ENCODE data around the gene RNF31.

The RNF31 gene

DNA sequence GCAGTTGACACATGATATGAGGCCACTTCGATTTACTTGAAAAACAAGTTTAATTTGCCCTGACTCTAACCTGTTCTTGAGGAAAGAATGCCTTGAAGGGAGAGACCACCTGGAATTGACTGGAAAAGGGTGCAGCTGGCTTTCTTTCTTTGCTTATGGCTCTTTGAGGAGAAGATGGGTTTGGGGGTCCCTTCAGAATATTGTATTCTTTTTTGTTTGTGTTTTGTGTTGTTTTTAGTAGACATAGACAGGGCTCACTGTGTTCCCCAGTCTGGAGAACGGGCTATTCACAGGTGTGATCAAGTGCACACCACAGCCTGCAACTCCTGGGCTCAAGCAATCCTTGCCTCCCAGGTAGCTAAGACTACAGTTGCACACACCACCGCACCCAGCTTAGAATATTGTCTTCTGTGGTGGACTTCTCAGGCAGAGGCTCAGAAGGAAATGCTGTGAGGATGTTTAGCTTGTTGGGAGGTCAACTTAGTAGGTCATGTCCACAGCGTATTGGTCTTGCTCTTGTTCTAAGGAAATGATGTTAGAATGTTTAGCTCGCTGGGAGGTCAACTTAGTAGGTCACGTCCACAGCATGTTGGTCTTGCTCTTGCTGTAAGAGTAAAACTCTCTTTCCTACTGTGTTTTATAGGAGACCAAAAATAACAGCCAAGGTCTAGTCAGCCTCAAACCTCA lies 31.0 kb upstream of the RNF31 start:
- no peak for DNase-seq (ENCODE audit: low spot score)

DNA sequence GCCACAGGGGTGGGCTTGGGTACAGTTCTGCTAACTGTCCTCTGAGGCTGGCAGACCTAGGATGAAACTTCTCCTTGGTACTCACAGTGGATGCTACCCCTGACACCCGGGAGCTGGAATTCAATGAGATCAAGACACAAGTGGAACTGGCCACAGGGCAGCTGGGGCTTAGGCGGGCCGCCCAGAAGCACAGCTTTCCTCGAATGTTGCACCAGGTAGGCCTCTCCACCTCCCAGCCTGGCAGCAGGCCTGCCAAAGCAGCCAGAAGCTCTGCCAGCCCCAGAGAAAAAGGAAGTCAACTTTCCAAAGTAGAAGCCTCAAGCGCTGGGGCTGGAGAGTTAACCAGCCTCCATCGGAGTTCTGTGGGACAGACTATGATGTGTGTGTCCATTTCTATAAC lies 30.1 kb upstream of the RNF31 start:
- no peak for DNase-seq (ENCODE audit: low spot score)

DNA sequence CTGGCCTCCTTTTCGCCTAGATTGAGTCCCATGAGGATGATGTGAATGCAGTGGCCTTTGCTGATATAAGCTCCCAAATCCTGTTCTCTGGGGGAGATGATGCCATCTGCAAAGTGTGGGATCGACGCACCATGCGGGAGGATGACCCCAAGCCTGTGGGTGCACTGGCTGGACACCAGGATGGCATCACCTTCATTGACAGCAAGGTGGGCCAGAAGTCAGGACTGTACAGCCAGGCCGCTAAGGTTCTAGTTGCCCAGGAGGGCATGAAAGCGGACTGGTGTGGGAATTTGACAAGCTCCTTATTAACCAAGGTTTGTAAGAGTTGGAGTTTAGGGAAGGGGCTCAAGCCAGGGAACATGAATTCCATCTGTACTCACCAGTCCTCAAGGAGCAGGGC lies 27.6 kb upstream of the RNF31 start:
- DNase-seq (ENCODE audit: low spot score): no peak

DNA sequence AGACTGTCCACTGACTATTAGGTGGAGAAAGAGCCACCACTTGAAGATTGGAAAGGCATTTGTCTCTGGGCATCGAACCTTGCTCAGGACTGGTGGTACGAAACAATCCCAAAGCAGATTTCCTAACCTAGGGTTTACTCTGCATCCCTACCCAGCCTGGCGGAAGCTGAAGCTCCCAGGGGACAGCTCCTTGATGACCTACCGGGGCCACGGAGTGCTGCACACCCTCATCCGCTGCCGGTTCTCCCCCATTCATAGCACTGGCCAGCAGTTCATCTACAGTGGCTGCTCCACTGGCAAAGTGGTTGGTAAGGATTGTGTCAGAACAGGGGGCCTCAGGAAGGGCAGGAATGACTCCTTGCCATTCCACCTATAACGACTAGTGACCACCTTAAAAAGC lies 26.1 kb upstream of the RNF31 start:
- no peak for DNase-seq (ENCODE audit: low spot score)

DNA sequence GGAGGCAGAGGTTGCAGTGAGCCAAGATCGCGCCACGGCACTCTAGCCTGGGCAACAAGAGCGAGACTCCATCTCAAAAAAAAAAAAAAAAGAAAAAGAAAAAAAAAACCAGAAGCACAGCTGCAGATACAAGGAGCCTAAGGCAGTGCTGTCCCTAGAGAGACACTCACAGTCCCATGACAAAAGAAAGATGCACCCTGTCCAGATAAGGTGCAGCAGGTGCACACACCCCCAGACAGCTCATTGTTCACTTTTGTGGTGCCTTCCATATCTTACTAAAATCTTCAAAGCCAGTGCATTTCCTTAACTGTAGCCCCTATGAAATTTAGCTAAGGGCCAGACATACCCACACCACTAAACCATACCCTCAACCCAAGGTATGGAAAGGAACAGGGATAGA lies 24.9 kb upstream of the RNF31 start:
- no peak for DNase-seq (ENCODE audit: low spot score)

DNA sequence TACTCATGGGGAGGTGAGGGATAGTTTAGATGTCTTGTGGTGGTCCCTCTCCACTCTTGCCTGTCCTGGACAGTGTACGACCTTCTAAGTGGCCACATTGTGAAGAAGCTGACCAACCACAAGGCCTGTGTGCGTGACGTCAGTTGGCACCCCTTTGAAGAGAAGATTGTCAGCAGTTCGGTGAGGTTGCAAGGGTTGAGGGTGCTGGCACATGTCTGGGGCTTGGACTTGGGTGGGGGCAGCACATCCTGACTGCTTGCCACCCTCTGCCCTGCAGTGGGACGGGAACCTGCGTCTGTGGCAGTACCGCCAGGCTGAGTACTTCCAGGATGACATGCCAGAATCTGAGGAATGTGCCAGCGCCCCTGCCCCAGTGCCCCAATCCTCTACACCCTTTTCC lies 24.4 kb upstream of the RNF31 start:
- DNase-seq (ENCODE audit: low spot score): no peak

DNA sequence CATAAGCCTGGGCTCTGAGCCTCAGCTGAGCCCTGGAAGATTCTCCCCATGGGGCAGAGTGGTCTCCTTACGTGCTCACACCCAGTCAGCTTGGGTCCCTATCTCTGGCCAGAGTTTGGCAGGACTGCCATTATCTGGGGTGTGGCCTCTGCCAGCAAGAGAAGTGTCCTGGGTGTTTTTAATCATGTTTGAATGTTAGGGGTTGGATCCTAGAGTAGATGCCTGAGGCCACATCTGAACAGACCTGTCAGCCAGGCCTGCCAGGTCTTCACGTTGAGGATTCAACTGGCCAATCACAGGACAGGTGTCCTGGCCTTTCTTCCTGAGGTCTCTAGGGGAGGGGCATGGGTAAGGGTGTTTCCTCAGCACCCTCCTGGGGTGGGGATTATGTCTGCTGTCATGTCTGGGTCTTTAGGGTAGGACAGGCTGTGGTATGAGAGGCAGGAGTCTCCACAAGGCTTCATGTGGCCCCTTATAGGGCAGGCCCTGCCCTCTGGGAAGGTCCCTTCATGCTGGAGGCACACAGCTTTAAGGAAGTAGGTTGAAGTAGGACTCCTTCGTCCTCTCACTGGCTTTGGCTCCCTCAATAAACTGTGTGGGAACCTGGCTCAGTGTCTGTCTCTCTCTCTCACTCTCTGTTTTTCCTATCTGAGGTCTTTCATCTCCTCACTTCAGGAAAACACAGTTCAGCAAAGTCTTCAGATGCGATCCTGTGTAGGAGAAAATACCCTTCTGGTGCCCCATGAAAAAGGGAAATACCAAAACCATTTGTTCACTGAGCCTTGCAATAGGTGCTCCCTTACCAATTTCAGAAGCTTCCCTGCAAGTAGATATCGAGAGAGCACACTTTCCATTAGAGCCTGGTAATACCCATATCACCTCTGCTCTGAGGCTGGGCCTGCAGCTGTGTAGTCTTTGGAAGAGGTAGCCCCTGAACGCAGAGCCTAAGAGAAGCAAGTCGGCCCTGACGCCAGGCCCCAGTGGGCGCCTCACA lies 23.6 kb upstream of the RNF31 start:
- DNase-seq (ENCODE audit: low spot score): no peak

DNA sequence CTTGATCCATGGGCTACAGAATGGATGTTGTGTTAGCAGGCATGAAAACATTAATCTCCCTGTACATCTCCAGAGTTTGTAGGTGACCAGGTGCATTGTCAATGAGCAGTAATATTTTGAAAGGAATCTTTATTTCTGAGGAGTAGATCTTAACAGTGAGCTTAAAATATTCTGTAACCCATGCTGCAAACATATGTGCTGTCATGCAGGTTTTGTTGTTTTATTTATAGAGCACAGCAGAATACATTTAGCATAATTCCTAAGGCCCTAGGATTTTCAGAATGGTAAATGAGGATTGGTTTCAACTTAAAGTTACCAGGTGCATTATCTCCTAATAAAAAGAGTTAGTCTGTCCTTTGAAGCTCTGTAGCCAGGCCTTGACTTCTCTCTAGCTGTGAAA lies 20.4 kb upstream of the RNF31 start:
- no peak for DNase-seq (ENCODE audit: low spot score)

DNA sequence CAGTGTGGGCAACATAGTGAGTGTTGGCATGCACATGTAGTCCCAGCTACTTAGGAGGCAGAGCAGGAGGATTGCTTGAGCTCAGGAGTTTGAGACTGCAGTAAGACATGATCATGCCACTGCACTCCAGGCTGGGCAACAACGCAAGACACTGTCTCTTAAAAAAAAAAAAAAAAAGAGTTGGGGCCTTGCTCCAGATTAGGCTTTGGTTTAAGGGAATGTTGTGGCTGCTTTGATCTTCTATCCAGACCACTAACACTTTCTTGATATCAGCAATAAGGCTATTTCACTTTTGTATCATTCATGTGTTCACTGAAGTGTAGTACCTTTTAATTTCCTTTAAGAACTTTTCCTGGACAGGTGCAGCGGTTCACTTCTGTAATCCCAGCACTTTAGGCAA lies 19.6 kb upstream of the RNF31 start:
- DNase-seq (ENCODE audit: low spot score): no peak

DNA sequence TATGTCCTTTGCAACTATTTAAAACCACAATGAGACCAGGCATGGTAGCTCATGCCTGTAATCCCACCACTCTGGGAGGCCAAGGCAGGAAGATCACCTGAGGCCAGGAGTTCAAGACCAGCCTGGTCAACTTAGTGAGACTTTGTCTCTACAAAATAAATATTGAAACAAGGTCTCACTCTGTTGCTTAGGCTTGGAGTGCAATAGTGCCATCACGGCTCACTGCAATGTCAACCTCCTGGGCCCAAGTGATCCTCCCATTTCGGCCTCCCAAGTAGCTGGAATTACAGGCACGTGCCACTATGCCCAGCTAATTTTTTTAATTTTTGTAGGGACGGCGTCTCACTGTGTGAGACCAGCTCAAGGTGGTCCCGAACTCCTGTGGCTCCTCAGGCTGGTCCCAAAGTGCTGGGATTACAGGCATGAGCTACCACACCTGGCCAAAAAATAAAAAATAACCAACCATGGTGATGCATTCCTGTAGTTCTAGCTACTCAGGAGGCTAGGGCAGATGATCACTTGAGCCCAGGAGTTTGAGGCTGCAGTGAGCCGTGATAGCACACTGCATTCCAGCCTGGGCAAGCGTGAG lies 17.8 kb upstream of the RNF31 start:
- no peak for DNase-seq (ENCODE audit: low spot score)

DNA sequence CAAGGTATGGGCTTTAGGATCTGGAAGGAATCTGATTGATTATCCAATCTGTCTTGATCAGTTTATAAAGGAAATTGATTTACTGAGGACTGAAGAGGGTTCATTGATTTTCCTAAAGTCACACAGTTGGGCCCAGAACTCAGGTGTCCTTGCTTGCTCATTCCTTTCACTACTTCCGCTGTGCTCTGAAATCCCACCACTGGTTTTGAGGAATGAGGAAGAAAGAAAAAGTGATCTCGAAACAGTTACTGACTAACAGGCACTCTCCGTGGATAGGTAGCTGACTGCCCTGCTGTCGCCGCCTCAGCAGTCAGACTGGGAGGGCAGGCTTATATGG lies 16.9 kb upstream of the RNF31 start, which contains the start of gene FITM1:
FITM1 (plus strand) TSS at position 280 of the 337 bp plus-strand sequence. CDS start 905 bp downstream, outside the sequence.
- no peak for DNase-seq (ENCODE audit: low spot score)

DNA sequence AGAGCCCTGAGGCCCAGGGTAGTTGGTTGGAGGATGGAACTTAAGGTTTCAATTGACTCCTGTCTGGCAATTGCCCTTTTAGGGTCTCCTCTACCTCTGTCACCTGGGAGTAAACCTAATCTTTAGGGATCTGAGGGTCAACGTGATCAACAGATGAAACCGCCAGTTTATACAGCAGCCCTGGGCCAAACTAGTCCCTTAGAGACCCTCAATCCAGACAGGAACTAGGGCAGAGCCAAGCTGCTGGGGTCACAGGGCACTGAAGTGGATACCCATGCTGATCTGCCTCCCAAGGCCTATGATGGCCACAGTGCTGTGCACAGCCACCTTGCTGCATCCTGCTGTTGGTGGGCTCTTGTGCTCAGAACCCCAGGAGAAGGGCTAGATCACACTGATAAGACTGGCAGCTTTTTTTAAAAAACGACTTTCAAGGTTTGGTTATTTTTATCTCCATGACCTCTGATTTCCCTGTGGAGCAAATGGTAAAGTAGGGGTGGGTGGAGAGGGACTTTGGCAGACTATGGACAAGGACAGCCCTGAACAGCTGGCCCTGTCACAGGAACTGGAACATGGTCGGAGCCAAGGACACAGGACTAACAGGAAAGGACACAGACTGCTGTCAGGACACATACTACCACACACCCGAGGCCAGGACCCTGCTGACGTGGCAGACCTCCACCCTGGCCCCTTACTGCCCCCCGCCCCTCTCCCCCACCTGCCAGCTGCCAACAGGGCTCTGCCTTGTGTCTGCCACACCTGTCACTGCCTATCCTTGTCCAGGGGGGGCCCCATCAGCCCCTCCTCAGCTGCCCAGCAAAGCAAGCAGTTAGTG lies 16.4 kb upstream of the RNF31 start:
- no peak for DNase-seq (ENCODE audit: low spot score)

DNA sequence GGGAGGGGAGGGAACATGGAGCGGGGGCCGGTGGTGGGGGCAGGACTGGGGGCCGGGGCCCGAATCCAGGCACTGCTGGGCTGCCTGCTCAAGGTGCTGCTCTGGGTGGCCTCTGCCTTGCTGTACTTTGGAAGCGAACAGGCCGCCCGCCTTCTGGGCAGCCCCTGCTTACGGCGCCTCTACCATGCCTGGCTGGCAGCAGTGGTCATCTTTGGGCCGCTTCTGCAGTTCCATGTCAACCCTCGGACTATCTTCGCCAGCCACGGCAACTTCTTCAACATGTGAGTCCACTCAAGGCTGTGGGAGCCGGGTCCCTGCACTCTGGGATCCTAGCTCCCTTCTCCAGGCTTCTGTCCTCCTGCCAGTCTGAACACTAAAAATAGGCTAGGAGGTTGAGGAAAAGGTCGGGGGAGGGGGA lies 15.7 kb upstream of the RNF31 start:
- DNase-seq (ENCODE audit: low spot score): no peak

DNA sequence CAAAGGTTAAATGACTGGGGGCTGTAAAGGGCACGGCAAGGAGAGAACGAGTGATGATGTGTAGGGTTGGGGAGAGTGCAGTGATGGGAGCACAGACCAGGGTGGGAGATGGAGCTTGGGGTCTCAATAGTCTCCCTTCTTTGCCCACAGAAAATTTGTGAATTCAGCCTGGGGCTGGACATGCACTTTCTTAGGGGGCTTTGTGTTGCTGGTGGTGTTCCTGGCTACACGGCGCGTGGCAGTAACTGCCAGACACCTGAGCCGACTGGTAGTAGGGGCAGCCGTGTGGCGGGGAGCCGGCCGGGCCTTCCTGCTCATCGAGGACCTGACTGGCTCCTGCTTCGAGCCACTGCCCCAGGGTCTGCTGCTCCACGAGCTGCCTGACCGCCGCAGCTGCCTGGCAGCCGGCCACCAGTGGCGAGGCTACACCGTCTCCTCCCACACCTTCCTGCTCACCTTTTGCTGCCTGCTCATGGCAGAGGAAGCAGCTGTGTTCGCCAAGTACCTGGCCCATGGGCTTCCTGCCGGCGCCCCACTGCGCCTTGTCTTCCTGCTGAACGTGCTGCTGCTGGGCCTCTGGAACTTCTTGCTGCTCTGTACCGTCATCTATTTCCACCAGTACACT lies 15.1 kb upstream of the RNF31 start:
- no peak for DNase-seq (ENCODE audit: low spot score)

DNA sequence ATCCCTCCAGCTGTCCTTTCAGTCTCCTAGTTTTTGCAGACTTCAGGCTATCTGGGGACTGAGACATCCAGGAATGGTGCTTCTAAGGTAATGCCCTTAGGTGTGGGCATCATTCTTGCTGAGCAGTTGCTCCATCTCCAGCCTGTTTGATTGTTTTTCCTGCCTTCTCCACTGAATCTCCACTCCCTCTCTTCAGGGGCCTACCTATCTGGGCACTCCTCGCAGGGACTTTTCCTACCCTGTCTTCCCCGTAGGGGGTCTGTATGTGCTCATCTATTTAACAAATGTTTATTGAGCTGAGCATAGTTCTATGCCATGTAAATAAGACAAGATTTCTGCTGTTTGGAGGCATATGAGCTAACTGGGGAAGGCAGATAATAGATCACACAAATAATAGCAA lies 14.3 kb upstream of the RNF31 start:
- no peak for DNase-seq (ENCODE audit: low spot score)

DNA sequence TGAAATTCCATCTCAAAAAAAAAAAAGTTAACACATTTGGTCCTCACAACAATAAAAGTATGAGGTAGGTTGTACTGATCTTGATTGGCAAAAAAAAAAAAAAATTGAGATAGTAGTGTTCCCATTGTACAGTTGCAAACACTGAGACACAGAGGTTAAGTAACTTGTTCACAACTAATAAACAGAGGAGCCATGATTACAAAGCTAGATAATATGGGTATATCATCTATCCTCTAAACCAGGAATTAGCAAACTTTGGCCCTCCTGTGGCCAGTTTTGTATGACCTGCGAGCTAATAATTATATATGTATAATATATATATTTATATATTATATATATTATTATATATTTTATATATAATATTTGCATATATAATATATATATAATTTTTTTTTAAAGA lies 13.6 kb upstream of the RNF31 start:
- DNase-seq (ENCODE audit: low spot score): no peak

DNA sequence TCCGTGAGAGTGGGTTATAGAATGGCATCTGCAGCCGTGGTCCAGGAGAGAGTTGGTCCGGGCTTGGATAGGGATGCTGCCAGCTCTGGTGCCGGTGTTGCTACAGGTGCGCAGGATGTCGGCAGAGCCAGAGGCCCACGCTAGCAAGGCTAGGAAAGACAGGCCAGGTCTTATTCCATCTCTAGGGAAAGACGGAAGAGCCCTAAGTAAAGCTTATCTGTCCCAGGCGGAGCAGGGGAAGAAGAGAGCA lies 11.8 kb upstream of the RNF31 start:
- no peak for DNase-seq (ENCODE audit: low spot score)

DNA sequence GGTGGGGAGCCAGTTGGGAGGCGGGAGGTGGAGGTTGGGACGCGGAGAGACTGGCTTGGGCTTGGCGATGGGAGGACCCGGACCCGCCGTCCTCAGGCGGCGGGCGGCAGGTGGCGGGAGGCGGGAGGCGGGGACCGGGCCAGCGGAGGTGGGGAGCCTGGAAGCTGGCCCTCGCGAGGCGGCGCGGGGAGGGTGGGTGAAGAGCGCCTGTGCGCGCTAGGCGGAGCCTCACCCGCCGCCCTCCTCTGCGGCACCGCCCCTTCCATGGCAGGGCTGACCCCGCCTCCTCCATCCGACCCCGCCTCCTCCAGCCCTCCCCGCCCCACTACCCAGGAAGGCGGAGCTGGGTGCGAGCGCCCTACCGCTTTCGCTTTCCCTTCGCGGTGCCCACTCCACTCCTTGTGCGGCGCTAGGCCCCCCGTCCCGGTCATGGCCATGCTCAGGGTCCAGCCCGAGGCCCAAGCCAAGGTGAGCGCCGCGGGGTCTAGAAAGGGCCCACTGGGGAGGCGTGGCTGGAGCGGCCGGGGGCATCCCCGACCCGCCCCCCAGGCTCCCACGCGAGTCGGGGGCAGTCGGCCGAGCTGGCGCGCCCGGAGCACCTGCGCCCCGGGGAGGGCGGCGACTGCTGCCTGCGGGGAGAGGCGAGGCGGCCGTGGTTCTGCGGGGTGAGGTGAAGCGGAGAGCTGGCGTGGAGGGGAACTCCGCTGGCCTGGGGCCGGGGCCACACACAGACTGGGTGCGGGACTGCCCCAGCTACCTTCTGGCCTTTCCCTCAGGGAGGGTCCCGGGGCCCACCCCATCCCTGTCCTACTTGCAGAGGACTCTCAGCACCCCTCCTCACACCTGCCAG lies 11.2 kb upstream of the RNF31 start, which contains the start of gene PSME1:
PSME1 (plus strand) TSS at position 361 of the 850 bp plus-strand sequence; CDS start at position 430, 69 bp downstream.
- peak; percentile 91 for DNase-seq (ENCODE audit: low spot score)

DNA sequence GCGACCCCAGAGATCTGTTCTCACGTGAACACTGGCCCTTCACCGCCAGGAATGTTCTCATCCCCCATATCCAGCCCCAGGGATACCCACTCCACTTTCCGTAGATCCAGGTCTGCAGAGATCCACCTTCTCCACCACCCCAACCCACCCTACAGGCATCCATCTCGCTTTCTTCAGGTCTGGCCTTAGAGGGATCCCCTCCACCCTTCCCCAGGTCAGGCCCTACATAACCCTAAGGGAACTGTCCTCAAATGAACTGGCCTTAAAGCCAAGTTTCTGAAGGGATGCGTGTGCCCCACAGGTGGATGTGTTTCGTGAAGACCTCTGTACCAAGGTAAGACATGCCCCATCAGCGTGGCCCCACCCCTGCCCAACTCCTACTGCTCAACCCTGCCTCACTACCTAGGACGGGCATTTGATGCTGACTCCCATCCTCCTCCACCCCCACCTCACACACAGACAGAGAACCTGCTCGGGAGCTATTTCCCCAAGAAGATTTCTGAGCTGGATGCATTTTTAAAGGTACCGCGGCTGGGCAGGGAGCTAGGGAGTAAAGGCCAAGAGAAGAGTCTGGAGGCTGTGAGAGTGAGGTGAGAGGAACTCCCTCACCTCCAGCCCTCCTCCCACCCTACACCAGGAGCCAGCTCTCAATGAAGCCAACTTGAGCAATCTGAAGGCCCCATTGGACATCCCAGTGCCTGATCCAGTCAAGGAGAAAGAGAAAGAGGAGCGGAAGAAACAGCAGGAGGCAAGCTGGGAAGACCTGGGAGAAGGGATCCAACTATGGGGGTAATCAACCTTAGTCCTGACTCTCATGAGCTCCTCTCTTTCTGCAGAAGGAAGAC lies 10.4 kb upstream of the RNF31 start:
- no peak for DNase-seq (ENCODE audit: low spot score)
